Measurements from ENCODE around the gene CT47C1.
"Not testable (repeated sequence)": the region's sequence is repeated elsewhere in the genome, so short reads cannot be mapped to it uniquely, and the experiment has no call there.

CT47C1 gene

GRCh38 chrX:119072744-119073143 lies at the start of gene CT47C1:
TSS of gene CT47C1 (plus strand) at chrX:119072993. CDS start at chrX:119073226, 233 bp downstream.
- in situ Hi-C loops (cut with MboI; ENCODE audit: low sequenced_read_pairs) = no loop called here

GRCh38 chrX:119025900-119026299 lies 46.9 kb upstream of the CT47C1 start:
- in situ Hi-C loops (cut with MboI; ENCODE audit: low sequenced_read_pairs) = no loop called here

- in situ Hi-C loops (cut with MboI; ENCODE audit: low sequenced_read_pairs) = not testable (repeated sequence)
These were observed 46.4 kb upstream of the CT47C1 start for GRCh38 chrX:119026344-119026743.

GRCh38 chrX:119027960-119028732 lies 44.6 kb upstream of the CT47C1 start:
- in situ Hi-C loops (cut with MboI; ENCODE audit: low sequenced_read_pairs) = not testable (repeated sequence)

DNA sequence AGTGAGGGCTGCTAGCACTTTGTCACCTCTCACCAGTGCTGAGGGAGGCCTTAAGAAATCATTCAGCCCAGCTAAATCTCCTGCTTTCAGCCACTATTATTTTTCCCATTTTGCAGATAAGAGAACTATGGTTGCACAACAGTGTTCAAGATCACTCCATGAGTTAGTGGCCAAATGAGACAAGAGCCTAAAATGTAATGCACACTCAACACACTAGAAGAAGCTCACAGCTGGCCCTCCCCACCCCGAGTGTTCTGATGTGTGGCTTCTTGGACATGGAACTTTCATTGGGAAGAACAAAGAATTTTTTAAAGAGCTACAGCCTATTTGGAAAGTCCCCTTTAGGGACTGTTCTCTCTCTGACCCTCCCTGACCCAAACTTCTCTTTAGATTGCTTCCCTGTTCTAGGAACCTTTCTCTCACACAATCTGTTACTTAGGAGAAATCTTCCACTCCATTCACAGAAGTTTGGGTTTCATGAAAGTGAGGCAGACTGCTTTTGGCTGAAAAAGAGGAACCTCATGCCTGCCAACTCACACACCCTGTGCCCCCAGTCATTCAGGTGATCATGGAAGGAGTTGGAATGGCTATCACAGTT lies 44.0 kb upstream of the CT47C1 start:
- in situ Hi-C loops (cut with MboI; ENCODE audit: low sequenced_read_pairs) = no loop called here

- in situ Hi-C loops (cut with MboI; ENCODE audit: low sequenced_read_pairs) = not testable (repeated sequence)
These were observed 43.1 kb upstream of the CT47C1 start for GRCh38 chrX:119029656-119030055.

GRCh38 chrX:119030990-119031389 lies 41.8 kb upstream of the CT47C1 start:
- in situ Hi-C loops (cut with MboI; ENCODE audit: low sequenced_read_pairs) = no loop called here

GRCh38 chrX:119036107-119037029 lies 36.4 kb upstream of the CT47C1 start:
- in situ Hi-C loops (cut with MboI; ENCODE audit: low sequenced_read_pairs) = no loop called here

GRCh38 chrX:119040432-119040831 lies 32.4 kb upstream of the CT47C1 start:
- in situ Hi-C loops (cut with MboI; ENCODE audit: low sequenced_read_pairs) = no loop called here

- in situ Hi-C loops (cut with MboI; ENCODE audit: low sequenced_read_pairs) = no loop called here
These were observed 31.6 kb upstream of the CT47C1 start for GRCh38 chrX:119041175-119041574.

DNA sequence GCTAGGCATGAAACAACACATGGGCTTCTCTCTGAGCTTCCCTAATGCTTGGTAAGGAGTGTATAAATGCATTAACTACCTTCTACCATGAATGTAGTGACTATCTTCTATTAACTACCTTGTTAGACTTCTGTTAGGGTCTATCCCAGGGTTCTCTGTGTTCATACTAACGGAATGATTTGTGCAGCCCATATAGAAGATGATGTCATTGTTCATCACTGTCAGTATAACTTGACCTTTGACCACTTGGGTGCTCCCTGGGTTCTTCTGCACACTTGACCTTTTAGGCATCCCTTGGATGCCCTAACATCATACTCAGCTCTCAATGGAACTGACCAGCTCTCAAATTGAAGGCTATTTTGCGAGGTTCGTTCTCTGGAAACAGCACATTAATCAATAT lies 30.8 kb upstream of the CT47C1 start:
- in situ Hi-C loops (cut with MboI; ENCODE audit: low sequenced_read_pairs) = no loop called here

- in situ Hi-C loops (cut with MboI; ENCODE audit: low sequenced_read_pairs) = no loop called here
These were observed 29.8 kb upstream of the CT47C1 start for GRCh38 chrX:119042996-119043395.

DNA sequence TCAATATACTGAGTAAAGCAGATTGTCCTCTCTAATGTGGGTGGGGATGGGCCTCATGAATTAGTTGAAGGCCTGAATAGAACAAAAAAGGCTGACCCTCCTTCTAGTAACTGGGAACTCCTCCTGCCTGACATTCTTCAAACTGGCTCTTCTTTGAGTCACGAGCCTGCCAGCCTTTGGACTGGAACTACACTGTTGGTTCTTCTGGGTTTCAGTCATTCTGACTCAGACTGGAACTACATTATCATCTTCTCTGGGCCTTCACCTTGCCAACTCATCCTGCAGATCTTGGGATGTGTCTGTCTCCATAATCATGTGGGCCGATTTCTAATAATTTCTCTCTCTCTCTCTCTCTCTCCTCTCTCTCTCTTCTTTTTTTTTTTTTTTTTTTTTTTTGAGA lies 26.9 kb upstream of the CT47C1 start:
- in situ Hi-C loops (cut with MboI; ENCODE audit: low sequenced_read_pairs) = no loop called here

- in situ Hi-C loops (cut with MboI; ENCODE audit: low sequenced_read_pairs) = no loop called here
These were observed 17.1 kb upstream of the CT47C1 start for GRCh38 chrX:119055687-119056086.

DNA sequence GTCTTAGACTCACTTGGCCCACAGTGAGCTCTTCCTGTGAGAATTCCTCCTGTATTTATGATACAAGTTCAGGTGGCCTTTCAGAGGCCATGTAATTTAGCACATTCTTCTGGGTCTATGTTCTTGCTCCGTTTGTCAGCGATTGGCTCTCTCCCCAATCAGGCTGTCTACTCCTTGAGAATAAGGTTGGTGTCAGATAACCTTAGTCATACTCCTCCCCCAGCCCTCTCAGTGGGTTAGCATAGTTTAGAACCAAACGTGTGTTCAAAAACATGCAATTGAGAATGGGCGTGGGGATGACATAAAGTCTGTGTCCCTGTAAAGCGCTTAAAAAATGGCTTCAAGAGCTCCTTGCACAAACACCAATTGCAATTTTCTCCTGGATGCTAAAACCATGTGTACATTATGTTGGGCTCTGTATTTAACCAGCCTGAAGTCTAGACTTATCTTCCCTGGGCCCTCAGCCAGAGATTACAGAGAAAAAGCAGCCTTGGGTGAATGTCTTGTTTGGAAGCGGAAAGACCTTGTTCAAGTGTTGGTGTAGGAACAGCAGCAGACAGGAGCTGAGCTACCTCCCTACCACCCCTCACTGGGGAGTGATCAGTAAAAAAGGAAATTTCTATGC lies 9.9 kb upstream of the CT47C1 start:
- in situ Hi-C loops (cut with MboI; ENCODE audit: low sequenced_read_pairs) = no loop called here

DNA sequence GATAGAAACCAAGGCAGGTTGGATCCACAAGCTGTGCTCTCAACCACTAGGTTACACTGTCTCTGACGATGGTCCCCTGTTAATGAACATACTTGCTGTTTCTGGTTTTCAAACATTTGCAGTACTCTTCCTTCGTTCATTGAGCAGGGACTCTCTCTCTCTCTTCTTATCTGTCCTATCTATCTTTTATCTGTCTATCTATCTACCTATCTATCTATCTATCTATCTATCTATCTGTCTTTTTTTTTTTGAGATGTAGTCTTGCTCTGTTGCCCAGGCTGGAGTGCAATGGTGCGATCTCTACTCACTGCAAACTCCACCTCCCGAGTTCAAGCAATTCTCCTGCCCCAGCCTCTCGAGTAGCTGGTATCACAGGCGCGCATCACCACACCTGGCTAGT lies 9.4 kb upstream of the CT47C1 start:
- in situ Hi-C loops (cut with MboI; ENCODE audit: low sequenced_read_pairs) = no loop called here

- in situ Hi-C loops (cut with MboI; ENCODE audit: low sequenced_read_pairs) = no loop called here
These were observed 5.6 kb upstream of the CT47C1 start for GRCh38 chrX:119067023-119067739.

- in situ Hi-C loops (cut with MboI; ENCODE audit: low sequenced_read_pairs) = no loop called here
These were observed 3.7 kb upstream of the CT47C1 start for GRCh38 chrX:119069128-119069527.

DNA sequence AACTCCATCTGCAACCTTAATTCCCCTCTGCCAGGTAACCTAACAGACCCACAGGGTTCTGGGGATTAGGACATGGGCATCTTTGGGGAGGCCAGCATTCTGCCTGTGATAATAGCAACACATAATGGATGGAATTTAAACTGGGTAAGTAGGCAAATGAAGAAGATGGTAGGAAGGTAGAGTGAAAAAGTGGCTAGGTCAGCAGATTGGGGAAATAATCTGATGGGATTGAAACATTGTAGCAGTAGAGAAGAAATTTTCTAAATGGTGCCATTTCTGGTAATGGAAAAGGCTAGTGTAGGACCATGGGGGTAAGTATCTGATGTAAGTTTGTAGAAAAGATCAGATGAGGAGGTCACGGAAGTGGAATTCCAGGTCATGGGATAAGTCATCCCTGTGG lies 3.0 kb upstream of the CT47C1 start:
- in situ Hi-C loops (cut with MboI; ENCODE audit: low sequenced_read_pairs) = no loop called here

GRCh38 chrX:119071381-119071780 lies 1.4 kb upstream of the CT47C1 start:
- in situ Hi-C loops (cut with MboI; ENCODE audit: low sequenced_read_pairs) = no loop called here

Data from hTERT RPE-1 (cell line).